H54 (cell line): ENCODE measurements around the gene ZCCHC17.

Experiments used
- DNase-seq: peaks from one replicate; pipeline ENCODE4 v3.0.0; 2011; ENCODE audit warnings: low spot score, mixed read lengths; ENCODE audit not compliant: insufficient read length
- FAIRE-seq: peaks from 3 replicates; lab custom pipeline; 2011; peaks lifted over from hg19 to GRCh38; lab: Jason Lieb, UNC
- POLR2A ChIP-seq: IDR thresholded peaks from 2 replicates; pipeline ENCODE4 v1.6.1; 2011; ENCODE audit warnings: low read depth, mild to moderate bottlenecking, low read length

ZCCHC17 gene

GRCh38 chr1:31335007-31335406 lies 38.2 kb downstream of the ZCCHC17 start:
- no peak for TF ChIP-seq POLR2A
- FAIRE-seq, result peak; percentile 23
- DNase-seq, result peak; percentile 13

DNA sequence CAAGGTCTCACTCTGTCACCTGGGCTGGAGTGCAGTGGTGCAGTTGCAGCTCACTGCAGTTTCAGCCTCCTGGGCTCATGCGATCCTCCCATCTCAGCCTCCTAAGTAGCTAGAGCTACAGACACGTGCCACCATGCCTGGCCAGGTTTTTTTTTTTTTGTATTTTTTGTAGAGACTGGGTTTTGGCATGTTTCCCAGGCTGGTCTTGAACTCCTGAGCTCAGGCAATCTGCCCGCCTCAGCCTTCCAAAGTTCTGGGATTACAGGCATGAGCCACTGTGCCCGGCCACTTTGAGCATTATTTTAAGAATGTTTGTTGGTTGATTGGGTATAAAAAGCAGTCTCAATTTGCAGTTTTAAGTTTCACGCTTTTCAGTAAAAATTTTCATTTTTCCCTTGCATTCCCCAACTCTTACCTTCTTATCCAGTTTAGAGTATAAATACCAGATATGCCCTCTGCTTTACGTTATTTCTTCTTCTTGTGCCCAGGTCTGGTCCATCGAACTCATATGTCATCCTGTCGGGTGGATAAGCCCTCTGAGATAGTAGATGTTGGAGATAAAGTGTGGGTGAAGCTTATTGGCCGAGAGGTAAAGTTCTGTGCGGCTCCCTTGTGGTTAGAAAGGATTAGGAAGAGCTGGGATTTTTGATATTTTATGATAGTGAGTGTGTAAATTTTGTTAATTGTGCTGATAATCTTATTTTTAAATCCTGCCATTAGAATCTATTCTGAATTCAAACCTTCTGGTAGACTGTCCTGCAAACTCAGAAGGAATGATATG lies 40.0 kb downstream of the ZCCHC17 start:
- DNase-seq (no peak), FAIRE-seq (no peak)
- no peak for TF ChIP-seq POLR2A

DNA sequence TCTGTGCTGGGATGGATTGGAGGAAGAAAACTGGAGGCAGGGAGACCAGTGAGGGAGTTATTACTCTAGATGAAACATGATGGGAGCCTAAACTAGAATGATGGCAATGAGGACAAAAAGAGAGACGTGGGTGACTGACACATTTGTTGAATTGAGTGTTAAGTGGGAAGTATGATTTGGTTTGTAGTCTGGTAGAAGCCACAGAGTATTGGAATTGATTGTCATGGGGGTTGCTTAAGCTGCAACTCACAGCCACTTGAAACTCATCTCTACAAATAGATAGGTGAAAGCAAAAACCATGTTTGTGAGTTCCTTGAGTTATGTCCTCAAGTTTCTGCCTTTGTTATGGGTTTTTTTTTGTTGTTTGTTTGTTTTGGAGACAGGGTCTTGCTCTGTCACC lies 47.7 kb downstream of the ZCCHC17 start:
- DNase-seq (no peak), FAIRE-seq (no peak)
- no peak for TF ChIP-seq POLR2A

GRCh38 chr1:31345635-31346034 lies 48.8 kb downstream of the ZCCHC17 start:
- no peak for DNase-seq
- TF ChIP-seq POLR2A, result no peak
- no peak for FAIRE-seq

- no peak for TF ChIP-seq POLR2A
- no peak for DNase-seq
- FAIRE-seq, result no peak
Measured at GRCh38 chr1:31346785-31347184, 50.0 kb downstream of the ZCCHC17 start.

DNA sequence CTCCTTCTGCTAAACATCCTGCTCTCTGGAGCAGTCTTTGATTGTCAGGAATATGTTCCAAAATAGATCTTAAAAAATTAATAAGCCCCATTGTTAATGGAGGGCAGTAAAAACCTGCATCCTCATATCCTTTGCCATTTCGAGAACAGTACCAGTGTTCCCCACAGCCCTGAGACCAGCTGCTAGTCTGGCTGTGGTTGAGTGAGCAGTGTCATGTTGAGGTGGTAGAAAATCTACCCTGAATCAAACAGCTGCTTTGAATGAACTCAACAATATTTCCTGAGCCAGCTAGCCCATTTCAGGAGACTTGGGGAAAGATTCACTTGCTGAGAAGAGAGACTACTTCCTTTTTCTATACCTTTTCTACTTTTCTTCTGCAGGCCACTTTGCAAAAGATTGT lies 51.6 kb downstream of the ZCCHC17 start:
- TF ChIP-seq POLR2A, result no peak
- DNase-seq, result no peak
- FAIRE-seq, result no peak

DNA sequence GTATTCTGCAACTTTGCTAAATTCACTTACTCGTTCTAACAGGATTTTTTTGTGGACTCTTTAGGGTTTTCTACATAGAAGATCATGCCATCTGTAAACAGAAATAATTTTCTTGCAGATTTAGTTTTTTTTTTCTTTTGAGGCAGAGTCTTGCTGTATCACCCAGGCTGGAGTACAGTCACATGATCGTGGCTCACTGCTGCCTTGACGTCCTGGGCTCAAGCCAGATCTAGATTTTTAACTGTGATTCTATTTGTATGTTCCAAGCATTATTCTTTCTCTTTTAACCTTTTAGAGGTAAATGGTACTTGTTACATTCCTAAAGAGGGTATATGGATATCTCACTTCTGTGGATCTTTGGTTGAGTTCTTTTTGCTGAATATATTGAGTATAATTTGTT lies 57.5 kb downstream of the ZCCHC17 start:
- FAIRE-seq (no peak), DNase-seq (no peak)
- TF ChIP-seq POLR2A, result no peak

DNA sequence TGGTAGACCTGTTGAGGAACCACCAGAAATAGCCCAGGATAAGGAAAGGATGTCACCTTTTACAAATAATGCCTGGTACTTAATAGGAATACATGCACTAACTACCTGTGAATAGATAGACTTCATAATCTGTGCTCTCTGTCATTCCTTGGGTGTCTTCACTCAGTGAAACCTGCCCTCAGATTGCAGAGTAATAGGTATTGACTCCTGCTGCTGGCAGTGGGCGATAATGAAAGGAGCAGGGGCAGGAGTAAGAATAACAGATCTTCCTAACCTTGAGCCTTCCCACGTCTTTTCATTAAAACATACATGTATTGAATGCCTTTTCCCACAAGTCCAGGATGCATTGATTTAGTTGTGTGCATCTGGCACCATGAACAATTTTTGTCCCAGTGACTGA lies 59.6 kb downstream of the ZCCHC17 start:
- TF ChIP-seq POLR2A, result no peak
- no peak for FAIRE-seq

DNA sequence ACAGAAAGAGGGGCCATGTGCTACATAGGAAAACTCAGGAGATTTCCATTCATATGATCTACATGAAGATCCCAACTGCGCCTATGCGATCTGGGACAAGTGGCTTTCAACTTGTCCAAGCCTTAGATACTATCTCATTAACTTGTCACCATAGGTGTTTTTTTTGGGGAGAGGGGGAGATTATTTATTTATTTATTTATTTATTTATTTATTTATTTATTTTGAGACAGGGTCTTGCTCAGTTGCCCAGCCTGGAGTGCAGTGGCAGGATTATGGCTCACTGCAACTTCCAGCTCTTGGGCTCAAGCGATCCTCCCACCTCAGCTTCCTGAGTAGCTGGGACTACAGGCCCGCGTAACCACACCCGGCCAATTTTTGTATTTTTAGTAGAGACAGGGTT lies 64.8 kb downstream of the ZCCHC17 start:
- DNase-seq (no peak), FAIRE-seq (no peak)
- TF ChIP-seq POLR2A, result no peak

More for the DNA sequence above, 59.6 kb downstream of the ZCCHC17 start:
- DNase-seq, result no peak

DNA sequence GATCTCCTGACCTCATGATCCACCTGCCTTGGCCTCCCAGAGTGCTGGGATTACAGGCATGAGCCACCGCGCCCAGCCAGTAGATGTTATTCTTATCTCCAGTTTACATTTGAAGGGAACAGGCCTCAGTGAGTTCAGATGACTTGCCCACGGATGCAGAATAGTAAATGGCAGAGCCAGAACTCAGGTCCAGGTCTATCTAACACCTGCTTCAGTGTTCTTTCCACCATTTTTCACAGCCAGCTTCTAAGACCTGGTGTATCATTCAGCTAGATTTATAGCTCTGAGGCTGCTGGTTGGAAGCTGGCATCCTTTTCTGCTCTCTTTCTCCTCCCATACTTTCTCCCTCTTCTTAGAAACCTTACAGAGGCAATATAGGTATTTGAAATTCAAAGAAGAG lies 65.2 kb downstream of the ZCCHC17 start:
- FAIRE-seq (no peak), DNase-seq (no peak)
- TF ChIP-seq POLR2A, result no peak

- DNase-seq, result no peak
- TF ChIP-seq POLR2A, result no peak
- no peak for FAIRE-seq
Measured at GRCh38 chr1:31364561-31365250, 67.9 kb downstream of the ZCCHC17 start.

DNA sequence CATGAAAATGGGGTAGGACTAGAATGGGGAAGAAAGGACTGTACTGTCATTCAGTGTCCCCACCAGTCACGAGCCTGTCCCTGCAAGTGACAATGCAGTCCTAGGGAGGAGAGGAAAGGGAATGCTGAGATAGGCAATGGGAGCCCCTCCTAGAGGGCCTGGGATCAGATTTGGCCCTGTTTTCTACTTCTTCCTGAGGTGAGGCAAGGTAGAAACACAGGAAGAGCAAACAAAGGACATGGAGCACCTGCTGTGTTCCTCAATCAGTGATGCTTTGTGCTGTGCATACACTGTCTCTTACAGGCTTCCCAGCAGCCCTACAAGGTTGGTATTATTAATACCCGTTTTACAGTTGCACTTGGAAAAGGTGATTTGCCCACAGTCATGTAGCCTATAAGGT lies 70.0 kb downstream of the ZCCHC17 start:
- FAIRE-seq (no peak), DNase-seq (no peak)
- no peak for TF ChIP-seq POLR2A

DNA sequence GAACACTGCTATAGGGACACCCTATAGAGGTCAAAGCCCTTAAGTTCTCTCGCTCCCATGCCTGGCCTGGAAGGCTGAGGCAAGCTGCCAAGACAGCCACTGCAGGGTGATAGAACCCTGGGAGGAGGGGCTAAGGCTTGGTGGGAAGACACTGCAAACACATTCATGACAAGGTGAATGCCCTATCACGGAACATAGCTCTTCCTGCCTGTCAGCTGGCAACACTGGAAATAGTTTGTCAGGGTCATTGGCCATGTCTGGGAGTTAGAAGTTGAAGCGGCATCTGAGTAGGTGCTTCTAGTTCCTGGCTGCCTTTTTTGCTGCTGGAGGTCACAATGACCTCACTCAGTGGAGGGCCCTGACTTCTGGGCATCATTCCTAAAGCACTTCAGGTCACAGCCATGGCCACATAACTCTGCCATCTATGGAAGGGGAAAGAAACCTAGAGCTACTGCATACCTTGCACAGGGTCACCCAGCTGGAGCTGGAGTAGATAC lies 71.8 kb downstream of the ZCCHC17 start:
- no peak for FAIRE-seq

DNA sequence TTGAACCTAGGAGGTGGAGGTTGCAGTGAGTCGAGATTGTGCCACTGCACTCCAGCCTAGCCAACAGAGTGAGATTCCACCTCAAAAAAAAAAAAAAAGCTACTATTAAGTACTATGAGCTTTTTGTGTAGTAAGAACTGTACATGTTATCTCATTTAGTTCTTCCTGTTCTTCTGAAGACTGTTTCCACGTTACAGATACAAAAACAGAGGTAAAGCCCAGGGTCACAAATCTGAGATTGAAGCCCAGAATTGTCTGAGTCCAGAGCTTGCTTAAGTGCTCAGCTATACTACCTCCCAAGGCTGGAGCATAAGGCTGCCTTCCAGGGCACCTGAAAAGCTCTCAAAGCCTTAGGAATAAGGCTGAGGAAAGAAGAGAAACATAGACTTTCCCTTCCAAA lies 73.2 kb downstream of the ZCCHC17 start:
- no peak for FAIRE-seq
- no peak for TF ChIP-seq POLR2A
- DNase-seq, result no peak

More for the DNA sequence above, 71.8 kb downstream of the ZCCHC17 start:
- DNase-seq, result no peak
- no peak for TF ChIP-seq POLR2A
